RWPE2 (cell line): ENCODE data around the gene RGS8.

Source experiments
- ATAC-seq: fragments of 200-7000 bp; cut with Tn5 transposase; 3 replicates; pipeline ENCODE4 v1.9.1; 2021; ENCODE audit warnings: low read depth
- DNase-seq: peaks from one replicate; pipeline ENCODE4 v3.0.0-alpha.2; 2020; ENCODE audit warnings: low spot score
- H3K27ac ChIP-seq: fragments of 450-650 bp; 2 replicates; pipeline ENCODE4 v1.5.1; 2017; ENCODE audit warnings: mild to moderate bottlenecking; ENCODE audit not compliant: poor library complexity, severe bottlenecking
- H3K27me3 ChIP-seq: fragments of 250-450 bp; sonication (Bioruptor Pico); 2 replicates; pipeline ENCODE4 v1.5.1; 2021; ENCODE audit warnings: mild to moderate bottlenecking, moderate library complexity; ENCODE audit not compliant: insufficient read depth, poor library complexity, severe bottlenecking
- H3K36me3 ChIP-seq: fragments of 250-450 bp; sonication (Bioruptor Pico); 2 replicates; pipeline ENCODE4 v1.5.1; 2020; ENCODE audit warnings: low read depth, mild to moderate bottlenecking, moderate library complexity
- H3K4me1 ChIP-seq: fragments of 250-450 bp; sonication (Bioruptor Pico); 2 replicates; pipeline ENCODE4 v1.5.1; 2021; ENCODE audit warnings: mild to moderate bottlenecking, moderate library complexity; ENCODE audit not compliant: insufficient read depth, poor library complexity, severe bottlenecking
- H3K4me3 ChIP-seq: fragments of 250-450 bp; sonication (Bioruptor Pico); 2 replicates; pipeline ENCODE4 v1.5.1; 2021; ENCODE audit warnings: mild to moderate bottlenecking, moderate library complexity; ENCODE audit not compliant: severe bottlenecking
- H3K9me3 ChIP-seq: fragments of 250-450 bp; sonication (Bioruptor Pico); 2 replicates; pipeline ENCODE4 v1.5.1; 2021; ENCODE audit warnings: mild to moderate bottlenecking, moderate library complexity; ENCODE audit not compliant: severe bottlenecking
- TF ChIP-seq, protein P1 (sequence below): fragments of 450-650 bp; IDR thresholded peaks from one replicate; pipeline ENCODE4 v1.5.1; 2017; ENCODE audit warnings: mild to moderate bottlenecking, moderate library complexity; ENCODE audit not compliant: poor library complexity, severe bottlenecking

RGS8 gene

DNA sequence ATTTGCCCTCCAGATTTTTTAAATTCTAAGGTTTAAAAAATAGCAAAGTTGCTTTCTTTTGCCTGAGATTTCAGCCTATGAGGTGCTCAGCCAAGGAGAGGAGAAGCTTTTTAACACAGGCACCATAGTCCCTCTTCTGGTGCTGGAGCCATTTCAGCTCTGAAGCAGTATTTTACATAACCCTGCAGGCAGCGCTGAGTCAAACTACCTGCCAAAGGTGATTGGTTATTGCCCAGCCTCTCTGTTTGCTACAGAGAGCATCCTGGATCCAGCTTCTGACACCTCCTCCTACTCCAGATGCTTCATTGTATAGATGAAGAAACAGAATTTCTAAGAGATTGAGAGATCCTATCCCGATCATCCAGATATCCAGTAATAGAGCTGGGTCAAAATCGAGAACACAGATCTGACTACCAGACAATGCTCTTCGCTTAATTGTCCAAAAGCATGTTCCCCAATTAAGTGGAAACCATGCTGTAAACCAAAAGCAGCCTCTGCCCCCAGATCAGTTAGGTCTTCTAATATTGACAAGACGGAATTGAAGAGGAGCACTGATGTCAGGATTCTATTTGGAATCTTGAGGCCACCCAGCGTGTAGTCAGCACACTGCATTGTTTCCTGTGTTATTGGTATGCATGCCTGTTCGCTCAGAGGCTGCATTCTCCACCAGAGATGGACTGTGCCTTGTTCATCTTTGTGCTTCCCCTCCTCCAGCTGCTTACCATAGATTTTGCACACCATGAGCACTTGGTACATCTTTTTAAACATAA, 22.1 kb downstream of the RGS8 start:
- TF ChIP-seq, protein P1, sequence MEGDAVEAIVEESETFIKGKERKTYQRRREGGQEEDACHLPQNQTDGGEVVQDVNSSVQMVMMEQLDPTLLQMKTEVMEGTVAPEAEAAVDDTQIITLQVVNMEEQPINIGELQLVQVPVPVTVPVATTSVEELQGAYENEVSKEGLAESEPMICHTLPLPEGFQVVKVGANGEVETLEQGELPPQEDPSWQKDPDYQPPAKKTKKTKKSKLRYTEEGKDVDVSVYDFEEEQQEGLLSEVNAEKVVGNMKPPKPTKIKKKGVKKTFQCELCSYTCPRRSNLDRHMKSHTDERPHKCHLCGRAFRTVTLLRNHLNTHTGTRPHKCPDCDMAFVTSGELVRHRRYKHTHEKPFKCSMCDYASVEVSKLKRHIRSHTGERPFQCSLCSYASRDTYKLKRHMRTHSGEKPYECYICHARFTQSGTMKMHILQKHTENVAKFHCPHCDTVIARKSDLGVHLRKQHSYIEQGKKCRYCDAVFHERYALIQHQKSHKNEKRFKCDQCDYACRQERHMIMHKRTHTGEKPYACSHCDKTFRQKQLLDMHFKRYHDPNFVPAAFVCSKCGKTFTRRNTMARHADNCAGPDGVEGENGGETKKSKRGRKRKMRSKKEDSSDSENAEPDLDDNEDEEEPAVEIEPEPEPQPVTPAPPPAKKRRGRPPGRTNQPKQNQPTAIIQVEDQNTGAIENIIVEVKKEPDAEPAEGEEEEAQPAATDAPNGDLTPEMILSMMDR: no peak
- Histone ChIP-seq H3K4me3 (no peak overlapping the region), H3K36me3 (no peaks in the 10 kb centered on the region), H3K27me3 (no peaks in the 10 kb centered on the region), H3K27ac (no peak overlapping the region), H3K9me3 (no peaks in the 10 kb centered on the region), H3K4me1 (no peaks in the 10 kb centered on the region)
- DNase-seq: no peak
- ATAC-seq: no peak

- DNase-seq: no peak
These were observed 26.3 kb downstream of the RGS8 start for GRCh38 chr1:182658055-182658454.

GRCh38 chr1:182656842-182657397, 27.5 kb downstream of the RGS8 start:
- DNase-seq: no peak
- no peak overlapping the region for H3K27ac ChIP-seq
- no peak overlapping the region for H3K4me3 ChIP-seq
- TF ChIP-seq, protein P1: no peak
- H3K27me3 ChIP-seq: no peaks in the 10 kb centered on the region
- no peak for ATAC-seq
- no peaks in the 10 kb centered on the region for H3K36me3 ChIP-seq
- no peaks in the 10 kb centered on the region for H3K4me1 ChIP-seq
- no peaks in the 10 kb centered on the region for H3K9me3 ChIP-seq

More at GRCh38 chr1:182658055-182658454, 26.3 kb downstream of the RGS8 start:
- H3K9me3 ChIP-seq: no peaks in the 10 kb centered on the region
- no peak overlapping the region for H3K4me3 ChIP-seq
- H3K4me1 ChIP-seq: no peaks in the 10 kb centered on the region
- no peaks in the 10 kb centered on the region for H3K36me3 ChIP-seq
- TF ChIP-seq, protein P1: no peak
- no peak for ATAC-seq
- H3K27ac ChIP-seq: no peak overlapping the region
- no peaks in the 10 kb centered on the region for H3K27me3 ChIP-seq

DNA sequence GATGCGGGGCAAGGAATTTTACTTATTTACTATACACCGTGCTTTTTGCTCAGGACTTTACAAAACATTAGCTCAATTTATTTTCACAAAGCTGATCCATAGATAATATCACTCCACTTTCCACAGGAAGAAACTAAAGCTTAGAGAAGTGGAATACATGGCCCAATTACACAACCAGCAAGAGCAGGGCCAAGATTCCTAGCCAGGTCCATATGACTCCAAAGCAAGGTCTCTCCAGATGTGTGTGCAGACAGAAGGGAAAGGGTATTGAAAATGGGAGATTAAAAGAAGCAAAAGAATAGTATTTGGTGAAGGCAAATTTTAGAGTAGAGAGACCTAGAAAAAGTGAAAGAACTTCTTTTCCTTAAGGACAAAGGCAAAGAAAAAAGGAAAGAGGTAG, 30.4 kb downstream of the RGS8 start:
- ATAC-seq (no peak), DNase-seq (no peak)
- Histone ChIP-seq H3K27me3 (no peaks in the 10 kb centered on the region), H3K36me3 (no peaks in the 10 kb centered on the region), H3K4me3 (no peak overlapping the region), H3K9me3 (no peaks in the 10 kb centered on the region), H3K4me1 (no peaks in the 10 kb centered on the region), H3K27ac (no peak overlapping the region)
- TF ChIP-seq, protein P1: no peak

DNA sequence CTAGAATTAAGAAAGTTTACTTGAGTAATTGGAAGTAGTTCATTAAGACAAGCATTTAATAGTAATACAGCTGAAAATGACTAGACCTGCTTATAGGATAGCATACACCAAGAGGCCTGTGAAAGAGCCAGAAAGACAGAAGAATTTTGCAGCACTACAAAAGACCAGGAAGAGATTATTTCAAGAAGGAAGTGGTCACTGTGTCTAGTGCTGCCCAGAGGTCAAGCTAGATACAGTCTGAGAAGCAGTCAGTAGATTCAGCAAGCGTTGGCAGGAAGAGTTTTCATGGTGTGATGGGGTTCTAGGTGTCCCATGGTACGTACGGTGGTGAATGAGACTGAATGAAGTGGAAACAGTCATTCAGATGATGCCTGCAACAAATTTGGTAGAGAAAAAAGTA, 31.5 kb downstream of the RGS8 start:
- H3K9me3 ChIP-seq: no peaks in the 10 kb centered on the region
- no peaks in the 10 kb centered on the region for H3K4me1 ChIP-seq
- no peak for DNase-seq
- H3K4me3 ChIP-seq: no peak overlapping the region
- no peak for ATAC-seq
- TF ChIP-seq, protein P1: no peak
- no peaks in the 10 kb centered on the region for H3K27me3 ChIP-seq
- H3K36me3 ChIP-seq: no peaks in the 10 kb centered on the region
- no peak overlapping the region for H3K27ac ChIP-seq
